Fibroblast of lung (primary cell): ENCODE data around the gene MKNK1. TPM values are rescaled to one million over a fixed set of nuclear protein-coding genes. Genes with fewer than 3 reads are reported as not detected.

Experiments used
- DNase-seq, 2 donors: peaks; one replicate each; pipeline versions ENCODE4 v3.0.0 to v3.0.0-alpha.2; 2010; ENCODE audit warnings: low read depth in 2 of 2
- H2AFZ ChIP-seq: 2 replicates; pipeline ENCODE4 v1.5.1; 2012; ENCODE audit warnings: low read length, control low read depth, inconsistent platforms
- H3K27ac ChIP-seq: 2 replicates; pipeline ENCODE4 v1.5.1; 2011; ENCODE audit warnings: low read length, control low read depth; ENCODE audit not compliant: insufficient read depth
- H3K27me3 ChIP-seq: 2 replicates; pipeline ENCODE4 v1.5.1; 2011; ENCODE audit warnings: mild to moderate bottlenecking, low read length; ENCODE audit not compliant: control insufficient read depth, insufficient read depth
- H3K36me3 ChIP-seq: 2 replicates; pipeline ENCODE4 v1.5.1; 2011; ENCODE audit warnings: low read length; ENCODE audit not compliant: control insufficient read depth, insufficient read depth
- H3K4me1 ChIP-seq: 2 replicates; pipeline ENCODE4 v1.5.1; 2011; ENCODE audit warnings: low read length; ENCODE audit not compliant: control insufficient read depth, insufficient read depth; ENCODE audit errors: extremely low read depth
- H3K4me2 ChIP-seq: 2 replicates; pipeline ENCODE4 v1.5.1; 2011; ENCODE audit warnings: low read length, control low read depth; ENCODE audit not compliant: insufficient read depth; ENCODE audit errors: extremely low read depth
- H3K4me3 ChIP-seq, 4 experiments: fragments of 200-600 bp in 1 of 4; sonication (generic) in 1 of 4; replicated peaks in 1 of 4; 2 replicates each; pipeline ENCODE4 v1.5.1; 2011 to 2016; ENCODE audit warnings: low read length in 4 of 4, low read depth in 3 of 4, mild to moderate bottlenecking in 3 of 4, control low read depth in 2 of 4, inconsistent platforms in 1 of 4, mixed read lengths in 1 of 4; ENCODE audit not compliant: insufficient read depth in 1 of 4; ENCODE audit errors: control extremely low read depth in 1 of 4
- H3K79me2 ChIP-seq: 2 replicates; pipeline ENCODE4 v1.5.1; 2012; ENCODE audit warnings: mild to moderate bottlenecking, low read length, inconsistent platforms; ENCODE audit not compliant: control insufficient read depth, insufficient read depth
- H3K9ac ChIP-seq: 2 replicates; pipeline ENCODE4 v1.5.1; 2011; ENCODE audit warnings: mild to moderate bottlenecking, low read length, control low read depth; ENCODE audit not compliant: insufficient read depth
- H3K9me3 ChIP-seq: 2 replicates; pipeline ENCODE4 v1.5.1; 2012; ENCODE audit warnings: low read depth, low read length; ENCODE audit not compliant: control insufficient read depth, insufficient read depth
- H4K20me1 ChIP-seq: 2 replicates; pipeline ENCODE4 v1.5.1; 2011; ENCODE audit warnings: low read length; ENCODE audit not compliant: control insufficient read depth, insufficient read depth; ENCODE audit errors: extremely low read depth
- EZH2 ChIP-seq: IDR thresholded peaks from 2 replicates; pipeline ENCODE4 v1.5.1; 2012; ENCODE audit warnings: low read length, control low read depth, mild to moderate bottlenecking; ENCODE audit errors: missing control alignments
- polyA plus RNA-seq, 2 donors: library from polyadenylated mRNA; depleted of rRNA in 1 of 2; stranded (reverse) in 1 of 2; unstranded in 1 of 2; fragments of >200 nt; gene quantifications; 2 replicates each; pipeline ENCODE4 v1.2.1, GENCODE V29; 2011 to 2012; ENCODE audit warnings: missing spikeins in 1 of 2
- total RNA-seq: library from RNA; depleted of rRNA; stranded (reverse); fragments of >200 nt; gene quantifications from 2 replicates; pipeline ENCODE4 v1.2.1, GENCODE V29; 2014
- TF ChIP-seq, protein P1 (sequence below), 2 donors: IDR thresholded peaks in 1 of 2; conservative IDR thresholded peaks in 1 of 2; 1 replicate in 1 of 2; 2 replicates in 1 of 2; pipeline ENCODE4 v1.5.1; 2011 to 2012; ENCODE audit warnings: low read length in 2 of 2, control low read depth in 1 of 2, inconsistent platforms in 1 of 2, low read depth in 1 of 2, mild to moderate bottlenecking in 1 of 2

The MKNK1 gene
- total and polyA plus RNA-seq, 2 donors (not counting 1 experiment from before 2014, with no cell fraction given): 22.3 to 33.1 TPM

DNA sequence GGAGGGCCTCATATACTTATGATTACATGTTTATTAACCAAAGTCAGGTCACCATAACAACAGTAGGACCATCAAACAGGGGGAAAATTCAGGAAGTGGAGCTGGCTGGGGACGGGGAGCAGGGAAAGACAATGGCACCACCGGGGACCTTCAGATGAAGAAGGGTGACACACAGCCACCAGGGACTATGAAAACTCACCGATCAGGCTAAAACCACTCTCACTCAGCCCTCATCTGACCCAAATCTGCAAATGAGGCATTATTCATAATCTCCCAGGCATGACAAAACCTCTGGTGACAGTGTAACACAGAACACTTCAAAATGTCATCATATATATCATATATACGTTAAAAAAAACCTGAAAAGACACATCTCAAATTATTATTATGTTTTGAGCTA, 11.2 kb downstream of the MKNK1 start:
- Histone ChIP-seq H2AFZ (no peak overlapping the region), H3K4me1 (no peaks in the 10 kb centered on the region), H3K36me3 (peaks cover 8% of the 10 kb centered on the region), H3K4me3 (no peak overlapping the region), H3K9me3 (no peaks in the 10 kb centered on the region), H3K79me2 (no peaks in the 10 kb centered on the region), H4K20me1 (no peaks in the 10 kb centered on the region), H3K9ac (no peak overlapping the region), H3K27me3 (no peaks in the 10 kb centered on the region), H3K27ac (no peak overlapping the region), H3K4me2 (no peak overlapping the region)
- DNase-seq: no peak
- TF ChIP-seq, protein P1, sequence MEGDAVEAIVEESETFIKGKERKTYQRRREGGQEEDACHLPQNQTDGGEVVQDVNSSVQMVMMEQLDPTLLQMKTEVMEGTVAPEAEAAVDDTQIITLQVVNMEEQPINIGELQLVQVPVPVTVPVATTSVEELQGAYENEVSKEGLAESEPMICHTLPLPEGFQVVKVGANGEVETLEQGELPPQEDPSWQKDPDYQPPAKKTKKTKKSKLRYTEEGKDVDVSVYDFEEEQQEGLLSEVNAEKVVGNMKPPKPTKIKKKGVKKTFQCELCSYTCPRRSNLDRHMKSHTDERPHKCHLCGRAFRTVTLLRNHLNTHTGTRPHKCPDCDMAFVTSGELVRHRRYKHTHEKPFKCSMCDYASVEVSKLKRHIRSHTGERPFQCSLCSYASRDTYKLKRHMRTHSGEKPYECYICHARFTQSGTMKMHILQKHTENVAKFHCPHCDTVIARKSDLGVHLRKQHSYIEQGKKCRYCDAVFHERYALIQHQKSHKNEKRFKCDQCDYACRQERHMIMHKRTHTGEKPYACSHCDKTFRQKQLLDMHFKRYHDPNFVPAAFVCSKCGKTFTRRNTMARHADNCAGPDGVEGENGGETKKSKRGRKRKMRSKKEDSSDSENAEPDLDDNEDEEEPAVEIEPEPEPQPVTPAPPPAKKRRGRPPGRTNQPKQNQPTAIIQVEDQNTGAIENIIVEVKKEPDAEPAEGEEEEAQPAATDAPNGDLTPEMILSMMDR (conservative IDR thresholded peaks at IDR 0.05 in 1 of 2, IDR thresholded peaks at IDR 0.05 in 1 of 2; ENCODE audit: low read depth in 1 of 2, low read length in 2 of 2): no peak
- no peak for TF ChIP-seq EZH2

DNA sequence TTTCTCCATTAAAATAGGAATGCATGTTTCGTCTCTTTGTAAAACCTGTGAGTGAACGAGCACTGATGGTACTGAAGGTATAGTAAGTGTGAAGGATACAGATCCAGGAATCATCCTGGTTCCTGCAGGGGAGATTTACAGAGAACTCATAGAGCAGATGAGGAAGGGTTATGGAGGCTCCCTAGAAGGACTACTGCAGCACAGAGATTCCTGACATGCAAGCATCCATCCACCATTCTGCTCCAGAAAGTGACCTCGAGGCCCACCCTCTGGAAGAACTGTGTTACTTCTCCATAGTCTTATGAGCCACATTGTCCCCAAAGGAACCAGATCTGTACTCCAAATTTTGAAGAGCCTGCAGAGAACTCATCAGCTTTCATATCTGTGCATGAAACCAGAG, 14.5 kb downstream of the MKNK1 start:
- Histone ChIP-seq H2AFZ (no peak overlapping the region), H3K36me3 (peaks cover 8% of the 10 kb centered on the region), H3K4me3 (no peak overlapping the region), H3K9ac (no peak overlapping the region), H3K9me3 (no peaks in the 10 kb centered on the region), H3K27me3 (no peaks in the 10 kb centered on the region), H3K27ac (no peak overlapping the region), H4K20me1 (no peaks in the 10 kb centered on the region), H3K4me1 (no peaks in the 10 kb centered on the region), H3K4me2 (no peak overlapping the region), H3K79me2 (no peaks in the 10 kb centered on the region)
- TF ChIP-seq, protein P1 (conservative IDR thresholded peaks at IDR 0.05 in 1 of 2, IDR thresholded peaks at IDR 0.05 in 1 of 2; ENCODE audit: low read depth in 1 of 2, low read length in 2 of 2): no peak
- no peak for TF ChIP-seq EZH2
- DNase-seq: no peak

DNA sequence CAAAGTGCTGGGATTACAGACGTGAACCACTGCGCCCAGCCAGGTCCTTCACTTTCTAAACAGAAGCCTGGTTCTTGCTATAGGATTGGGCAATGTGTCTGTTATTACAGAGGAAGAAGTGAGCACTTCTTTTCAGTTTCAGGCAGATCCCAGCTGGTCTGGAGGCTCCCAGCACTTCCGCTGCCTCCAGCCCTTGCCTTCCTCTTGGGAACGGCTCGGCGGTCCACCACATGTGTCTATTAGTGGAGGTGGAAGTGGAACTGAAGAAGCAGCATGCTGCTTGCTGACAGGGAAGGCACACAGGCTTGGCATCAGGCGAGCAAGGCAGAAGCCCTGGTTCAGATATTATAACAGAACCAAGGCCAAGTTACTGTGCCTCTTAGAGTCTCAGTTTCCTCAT, 17.0 kb downstream of the MKNK1 start:
- Histone ChIP-seq H3K36me3 (peaks cover 10% of the 10 kb centered on the region), H3K4me3 (no peak overlapping the region), H3K27ac (no peak overlapping the region), H3K4me1 (no peaks in the 10 kb centered on the region), H3K9me3 (no peaks in the 10 kb centered on the region), H3K27me3 (no peaks in the 10 kb centered on the region), H2AFZ (no peak overlapping the region), H3K9ac (no peak overlapping the region), H3K4me2 (no peak overlapping the region), H3K79me2 (no peaks in the 10 kb centered on the region), H4K20me1 (no peaks in the 10 kb centered on the region)
- no peak for DNase-seq
- TF ChIP-seq, protein P1 (conservative IDR thresholded peaks at IDR 0.05 in 1 of 2, IDR thresholded peaks at IDR 0.05 in 1 of 2; ENCODE audit: low read depth in 1 of 2, low read length in 2 of 2): no peak
- no peak for TF ChIP-seq EZH2
